ENCODE measurements around the gene EPHB6. TPM values are rescaled to one million over a fixed set of nuclear protein-coding genes. Genes with fewer than 3 reads are reported as not detected.

EPHB6 gene
- total RNA-seq, 1 donor, result 4.0 TPM

GRCh38 chr7:142809671-142810070, 45.2 kb upstream of the EPHB6 start:
- no peaks in the 10 kb centered on the region for H3K79me2 ChIP-seq (ENCODE audit: insufficient read depth, low read length)
- H3K4me3 ChIP-seq (ENCODE audit: insufficient read depth, low read length), result no peak overlapping the region
- TF ChIP-seq CTCF (IDR thresholded peaks at IDR 0.05; ENCODE audit: extremely low read depth, low read depth, low read length), result no peak
- H3K4me2 ChIP-seq (ENCODE audit: insufficient read depth, low read length), result no peak overlapping the region
- no peak for DNase-seq (ENCODE audit: insufficient read length, low spot score, missing footprints)
- H3K27me3 ChIP-seq (ENCODE audit: insufficient read depth, low read length), result no peaks in the 10 kb centered on the region
- no peak overlapping the region for H3K27ac ChIP-seq (ENCODE audit: low read depth, low read length)
- H3K4me1 ChIP-seq (ENCODE audit: insufficient read depth, low read length), result peaks cover 38% of the 10 kb centered on the region
- no peaks in the 10 kb centered on the region for H3K9me3 ChIP-seq (ENCODE audit: low read depth, low read length)
- H2AFZ ChIP-seq (ENCODE audit: low read length), result no peak overlapping the region
- H3K36me3 ChIP-seq (ENCODE audit: insufficient read depth, low read length), result no peaks in the 10 kb centered on the region
- H4K20me1 ChIP-seq (ENCODE audit: insufficient read depth, low read length), result no peaks in the 10 kb centered on the region

GRCh38 chr7:142811154-142811737, 43.6 kb upstream of the EPHB6 start:
- Histone ChIP-seq H3K27ac (ENCODE audit: low read depth, low read length) (no peak overlapping the region), H3K4me3 (ENCODE audit: insufficient read depth, low read length) (no peak overlapping the region), H3K79me2 (ENCODE audit: insufficient read depth, low read length) (no peaks in the 10 kb centered on the region), H4K20me1 (ENCODE audit: insufficient read depth, low read length) (no peaks in the 10 kb centered on the region), H3K4me2 (ENCODE audit: insufficient read depth, low read length) (no peak overlapping the region), H2AFZ (ENCODE audit: low read length) (no peak overlapping the region), H3K27me3 (ENCODE audit: insufficient read depth, low read length) (no peaks in the 10 kb centered on the region), H3K4me1 (ENCODE audit: insufficient read depth, low read length) (peaks cover 38% of the 10 kb centered on the region), H3K9me3 (ENCODE audit: low read depth, low read length) (no peaks in the 10 kb centered on the region), H3K36me3 (ENCODE audit: insufficient read depth, low read length) (no peaks in the 10 kb centered on the region)
- peak; percentile 78 for TF ChIP-seq CTCF (IDR thresholded peaks at IDR 0.05; ENCODE audit: extremely low read depth, low read depth, low read length)
- no peak for DNase-seq (ENCODE audit: insufficient read length, low spot score, missing footprints)

GRCh38 chr7:142812437-142813215, 42.2 kb upstream of the EPHB6 start:
- H2AFZ ChIP-seq (ENCODE audit: low read length), result no peak overlapping the region
- no peak for TF ChIP-seq CTCF (IDR thresholded peaks at IDR 0.05; ENCODE audit: extremely low read depth, low read depth, low read length)
- peak overlapping the region; percentile 41 for H3K4me2 ChIP-seq (ENCODE audit: insufficient read depth, low read length)
- H4K20me1 ChIP-seq (ENCODE audit: insufficient read depth, low read length), result no peaks in the 10 kb centered on the region
- H3K27ac ChIP-seq (ENCODE audit: low read depth, low read length), result peak overlapping the region; percentile 78
- no peaks in the 10 kb centered on the region for H3K79me2 ChIP-seq (ENCODE audit: insufficient read depth, low read length)
- peak; percentile 30 for DNase-seq (ENCODE audit: insufficient read length, low spot score, missing footprints)
- H3K36me3 ChIP-seq (ENCODE audit: insufficient read depth, low read length), result no peaks in the 10 kb centered on the region
- no peaks in the 10 kb centered on the region for H3K27me3 ChIP-seq (ENCODE audit: insufficient read depth, low read length)
- no peak overlapping the region for H3K4me3 ChIP-seq (ENCODE audit: insufficient read depth, low read length)
- H3K9me3 ChIP-seq (ENCODE audit: low read depth, low read length), result no peaks in the 10 kb centered on the region
- peaks cover 38% of the 10 kb centered on the region for H3K4me1 ChIP-seq (ENCODE audit: insufficient read depth, low read length)

GRCh38 chr7:142813226-142813625, 41.6 kb upstream of the EPHB6 start:
- Histone ChIP-seq H3K4me1 (ENCODE audit: insufficient read depth, low read length) (peaks cover 34% of the 10 kb centered on the region), H2AFZ (ENCODE audit: low read length) (no peak overlapping the region), H3K36me3 (ENCODE audit: insufficient read depth, low read length) (no peaks in the 10 kb centered on the region), H3K4me2 (ENCODE audit: insufficient read depth, low read length) (peak overlapping the region; percentile 41), H3K27ac (ENCODE audit: low read depth, low read length) (peak overlapping the region; percentile 78), H3K27me3 (ENCODE audit: insufficient read depth, low read length) (no peaks in the 10 kb centered on the region), H3K79me2 (ENCODE audit: insufficient read depth, low read length) (no peaks in the 10 kb centered on the region), H3K9me3 (ENCODE audit: low read depth, low read length) (no peaks in the 10 kb centered on the region), H4K20me1 (ENCODE audit: insufficient read depth, low read length) (no peaks in the 10 kb centered on the region), H3K4me3 (ENCODE audit: insufficient read depth, low read length) (no peak overlapping the region)
- no peak for TF ChIP-seq CTCF (IDR thresholded peaks at IDR 0.05; ENCODE audit: extremely low read depth, low read depth, low read length)
- DNase-seq (ENCODE audit: insufficient read length, low spot score, missing footprints), result peak; percentile 90
